IPS-15b (cell line): ENCODE measurements around the gene KMT2E.

Experiments used
- H3K27me3 ChIP-seq: one replicate; pipeline ENCODE4 v1.6.1; 2013; ENCODE audit warnings: low read length; ENCODE audit not compliant: control insufficient read depth, insufficient read depth
- H3K36me3 ChIP-seq: one replicate; pipeline ENCODE4 v1.6.1; 2013; ENCODE audit warnings: low read length; ENCODE audit not compliant: control insufficient read depth, insufficient read depth
- H3K4me1 ChIP-seq: one replicate; pipeline ENCODE4 v1.6.1; 2013; ENCODE audit warnings: mild to moderate bottlenecking, low read length; ENCODE audit not compliant: control insufficient read depth, insufficient read depth
- H3K4me3 ChIP-seq: one replicate; pipeline ENCODE4 v1.5.1; 2013; ENCODE audit warnings: low read depth, low read length
- H3K9ac ChIP-seq: one replicate; pipeline ENCODE4 v1.6.1; 2013; ENCODE audit warnings: low read depth, mild to moderate bottlenecking, low read length
- H3K9me3 ChIP-seq: one replicate; pipeline ENCODE4 v1.6.1; 2013; ENCODE audit warnings: mild to moderate bottlenecking, low read length; ENCODE audit not compliant: control insufficient read depth, insufficient read depth

The KMT2E gene

GRCh38 chr7:105101864-105102263 lies 87.9 kb downstream of the KMT2E start:
- no peaks in the 10 kb centered on the region for H3K27me3 ChIP-seq
- peaks cover 6% of the 10 kb centered on the region for H3K36me3 ChIP-seq
- H3K4me1 ChIP-seq, result no peaks in the 10 kb centered on the region
- H3K9ac ChIP-seq, result no peak overlapping the region
- no peaks in the 10 kb centered on the region for H3K9me3 ChIP-seq
- H3K4me3 ChIP-seq, result no peak overlapping the region

GRCh38 chr7:105102557-105103352 lies 88.8 kb downstream of the KMT2E start:
- H3K36me3 ChIP-seq, result peaks cover 9% of the 10 kb centered on the region
- H3K9ac ChIP-seq, result no peak overlapping the region
- no peaks in the 10 kb centered on the region for H3K9me3 ChIP-seq
- H3K4me3 ChIP-seq, result no peak overlapping the region
- H3K27me3 ChIP-seq, result no peaks in the 10 kb centered on the region
- no peaks in the 10 kb centered on the region for H3K4me1 ChIP-seq

GRCh38 chr7:105105579-105105978 lies 91.6 kb downstream of the KMT2E start:
- Histone ChIP-seq H3K9me3 (no peaks in the 10 kb centered on the region), H3K4me1 (no peaks in the 10 kb centered on the region), H3K9ac (no peak overlapping the region), H3K4me3 (no peak overlapping the region), H3K36me3 (peaks cover 17% of the 10 kb centered on the region), H3K27me3 (no peaks in the 10 kb centered on the region)

GRCh38 chr7:105106473-105106872 lies 92.5 kb downstream of the KMT2E start:
- peaks cover 20% of the 10 kb centered on the region for H3K36me3 ChIP-seq
- H3K27me3 ChIP-seq, result no peaks in the 10 kb centered on the region
- H3K4me1 ChIP-seq, result no peaks in the 10 kb centered on the region
- no peak overlapping the region for H3K9ac ChIP-seq
- no peak overlapping the region for H3K4me3 ChIP-seq
- no peaks in the 10 kb centered on the region for H3K9me3 ChIP-seq

GRCh38 chr7:105107458-105107857 lies 93.5 kb downstream of the KMT2E start:
- no peaks in the 10 kb centered on the region for H3K9me3 ChIP-seq
- H3K4me3 ChIP-seq, result no peak overlapping the region
- no peak overlapping the region for H3K9ac ChIP-seq
- H3K27me3 ChIP-seq, result no peaks in the 10 kb centered on the region
- peaks cover 27% of the 10 kb centered on the region for H3K36me3 ChIP-seq
- H3K4me1 ChIP-seq, result no peaks in the 10 kb centered on the region

- Histone ChIP-seq H3K9me3 (no peaks in the 10 kb centered on the region), H3K27me3 (no peaks in the 10 kb centered on the region), H3K4me3 (no peak overlapping the region), H3K36me3 (peaks cover 26% of the 10 kb centered on the region), H3K4me1 (no peaks in the 10 kb centered on the region), H3K9ac (no peak overlapping the region)
Observed at GRCh38 chr7:105112440-105113418, 98.7 kb downstream of the KMT2E start.

- Histone ChIP-seq H3K36me3 (peaks cover 3% of the 10 kb centered on the region), H3K9ac (no peak overlapping the region), H3K4me3 (no peak overlapping the region), H3K27me3 (no peaks in the 10 kb centered on the region), H3K4me1 (no peaks in the 10 kb centered on the region), H3K9me3 (no peaks in the 10 kb centered on the region)
Observed at GRCh38 chr7:105118612-105119600, 104.9 kb downstream of the KMT2E start.

- no peaks in the 10 kb centered on the region for H3K27me3 ChIP-seq
- no peak overlapping the region for H3K4me3 ChIP-seq
- no peaks in the 10 kb centered on the region for H3K4me1 ChIP-seq
- H3K36me3 ChIP-seq, result no peaks in the 10 kb centered on the region
- H3K9me3 ChIP-seq, result no peaks in the 10 kb centered on the region
- H3K9ac ChIP-seq, result no peak overlapping the region
Observed at GRCh38 chr7:105122619-105123018, 108.6 kb downstream of the KMT2E start.

- Histone ChIP-seq H3K9ac (no peak overlapping the region), H3K4me3 (no peak overlapping the region), H3K4me1 (no peaks in the 10 kb centered on the region), H3K27me3 (no peaks in the 10 kb centered on the region), H3K36me3 (no peaks in the 10 kb centered on the region), H3K9me3 (no peaks in the 10 kb centered on the region)
Observed at GRCh38 chr7:105125745-105126144, 111.7 kb downstream of the KMT2E start.

GRCh38 chr7:105126436-105126975 lies 112.5 kb downstream of the KMT2E start:
- Histone ChIP-seq H3K4me3 (no peak overlapping the region), H3K9me3 (no peaks in the 10 kb centered on the region), H3K9ac (no peak overlapping the region), H3K4me1 (no peaks in the 10 kb centered on the region), H3K27me3 (no peaks in the 10 kb centered on the region), H3K36me3 (no peaks in the 10 kb centered on the region)

GRCh38 chr7:105127179-105127578 lies 113.2 kb downstream of the KMT2E start:
- H3K9ac ChIP-seq, result no peak overlapping the region
- no peaks in the 10 kb centered on the region for H3K4me1 ChIP-seq
- no peak overlapping the region for H3K4me3 ChIP-seq
- H3K27me3 ChIP-seq, result no peaks in the 10 kb centered on the region
- H3K36me3 ChIP-seq, result no peaks in the 10 kb centered on the region
- H3K9me3 ChIP-seq, result no peaks in the 10 kb centered on the region
